ENCODE data around the gene ASB3. TPM values are rescaled to one million over a fixed set of nuclear protein-coding genes. Genes with fewer than 3 reads are reported as not detected.

Gene ASB3
- total RNA-seq, 1 donor from 2014 or later: 25.2 TPM

- no peak for TF ChIP-seq CTCF (IDR thresholded peaks at IDR 0.05; ENCODE audit: unreplicated experiment)
- Mint-ChIP-seq H3K27ac (ENCODE audit: unreplicated experiment) (no peak overlapping the region), H3K9me3 (ENCODE audit: unreplicated experiment) (no peaks in the 10 kb centered on the region), H3K36me3 (ENCODE audit: low read depth, unreplicated experiment) (no peaks in the 10 kb centered on the region), H3K4me1 (ENCODE audit: unreplicated experiment) (no peaks in the 10 kb centered on the region), H3K4me3 (ENCODE audit: unreplicated experiment) (no peak overlapping the region), H3K27me3 (ENCODE audit: unreplicated experiment) (no peaks in the 10 kb centered on the region)
- DNase-seq (ENCODE audit: low spot score): no peak
Measured at GRCh38 chr2:53652131-53652530, 134.6 kb downstream of the ASB3 start.

GRCh38 chr2:53646788-53647187 lies 140.0 kb downstream of the ASB3 start:
- Mint-ChIP-seq H3K4me3 (ENCODE audit: unreplicated experiment) (no peak overlapping the region), H3K4me1 (ENCODE audit: unreplicated experiment) (no peaks in the 10 kb centered on the region), H3K27me3 (ENCODE audit: unreplicated experiment) (no peaks in the 10 kb centered on the region), H3K27ac (ENCODE audit: unreplicated experiment) (no peak overlapping the region), H3K36me3 (ENCODE audit: low read depth, unreplicated experiment) (no peaks in the 10 kb centered on the region), H3K9me3 (ENCODE audit: unreplicated experiment) (no peaks in the 10 kb centered on the region)
- no peak for TF ChIP-seq CTCF (IDR thresholded peaks at IDR 0.05; ENCODE audit: unreplicated experiment)
- DNase-seq (ENCODE audit: low spot score): no peak

GRCh38 chr2:53641290-53641689 lies 145.5 kb downstream of the ASB3 start:
- Mint-ChIP-seq H3K27ac (ENCODE audit: unreplicated experiment) (no peak overlapping the region), H3K27me3 (ENCODE audit: unreplicated experiment) (no peaks in the 10 kb centered on the region), H3K4me1 (ENCODE audit: unreplicated experiment) (no peaks in the 10 kb centered on the region), H3K9me3 (ENCODE audit: unreplicated experiment) (no peaks in the 10 kb centered on the region), H3K36me3 (ENCODE audit: low read depth, unreplicated experiment) (no peaks in the 10 kb centered on the region), H3K4me3 (ENCODE audit: unreplicated experiment) (no peak overlapping the region)
- no peak for TF ChIP-seq CTCF (IDR thresholded peaks at IDR 0.05; ENCODE audit: unreplicated experiment)
- DNase-seq (ENCODE audit: low spot score): no peak

GRCh38 chr2:53640466-53640865 lies 146.3 kb downstream of the ASB3 start:
- H3K36me3 Mint-ChIP-seq (ENCODE audit: low read depth, unreplicated experiment): no peaks in the 10 kb centered on the region
- H3K9me3 Mint-ChIP-seq (ENCODE audit: unreplicated experiment): no peaks in the 10 kb centered on the region
- H3K4me1 Mint-ChIP-seq (ENCODE audit: unreplicated experiment): peaks cover 3% of the 10 kb centered on the region
- no peaks in the 10 kb centered on the region for H3K27me3 Mint-ChIP-seq (ENCODE audit: unreplicated experiment)
- no peak overlapping the region for H3K27ac Mint-ChIP-seq (ENCODE audit: unreplicated experiment)
- no peak for TF ChIP-seq CTCF (IDR thresholded peaks at IDR 0.05; ENCODE audit: unreplicated experiment)
- no peak overlapping the region for H3K4me3 Mint-ChIP-seq (ENCODE audit: unreplicated experiment)
- DNase-seq (ENCODE audit: low spot score): no peak

GRCh38 chr2:53636596-53636995 lies 150.2 kb downstream of the ASB3 start:
- H3K27ac Mint-ChIP-seq (ENCODE audit: unreplicated experiment): no peak overlapping the region
- no peaks in the 10 kb centered on the region for H3K27me3 Mint-ChIP-seq (ENCODE audit: unreplicated experiment)
- no peaks in the 10 kb centered on the region for H3K36me3 Mint-ChIP-seq (ENCODE audit: low read depth, unreplicated experiment)
- H3K9me3 Mint-ChIP-seq (ENCODE audit: unreplicated experiment): no peaks in the 10 kb centered on the region
- TF ChIP-seq CTCF (IDR thresholded peaks at IDR 0.05; ENCODE audit: unreplicated experiment): no peak
- H3K4me1 Mint-ChIP-seq (ENCODE audit: unreplicated experiment): peaks cover 13% of the 10 kb centered on the region
- DNase-seq (ENCODE audit: low spot score): no peak
- H3K4me3 Mint-ChIP-seq (ENCODE audit: unreplicated experiment): no peak overlapping the region
